ENCODE results near the gene CAPZB. TPM values are rescaled to one million over a fixed set of nuclear protein-coding genes. Genes with fewer than 3 reads are reported as not detected.

CAPZB gene
- total and polyA plus RNA-seq, 2 donors (not counting 3 experiments of a cell fraction or from before 2014, with no cell fraction given), result 196 to 347 TPM

DNA sequence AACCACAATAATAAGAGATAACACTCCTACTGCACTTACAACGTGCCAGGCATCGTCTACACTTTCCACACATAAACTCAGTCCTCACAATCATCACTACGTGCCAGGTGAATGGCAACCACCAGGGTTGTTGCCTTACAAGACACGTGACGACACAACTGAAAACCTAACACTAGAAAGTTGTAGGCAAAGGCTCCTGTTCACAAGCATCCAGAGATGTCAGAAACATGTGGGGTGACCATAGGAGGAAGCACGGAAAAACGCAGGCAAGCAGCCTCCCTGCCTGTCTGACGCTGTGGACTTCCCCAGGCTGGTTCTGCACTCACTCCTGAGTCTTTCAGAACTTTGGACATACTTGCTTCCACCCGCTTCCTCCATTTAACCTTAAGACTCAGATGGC, 7.0 kb downstream of the CAPZB start:
- H3K4me1 ChIP-seq (ENCODE audit: control insufficient read depth, extremely low read depth, insufficient read depth, low read length), result peaks cover 58% of the 10 kb centered on the region
- peaks cover 95% of the 10 kb centered on the region for H3K79me2 ChIP-seq (ENCODE audit: control insufficient read depth, insufficient read depth, low read length)
- no peak for TF ChIP-seq POLR2A (IDR thresholded peaks at IDR 0.05; ENCODE audit: low read depth, low read length)
- TF ChIP-seq FOS (IDR thresholded peaks at IDR 0.05; ENCODE audit: borderline replicate concordance, insufficient read depth, low read length), result no peak
- no peak for TF ChIP-seq GATA2 (IDR thresholded peaks at IDR 0.05; ENCODE audit: insufficient read depth, insufficient read length, low read depth, low read length)
- no peak for TF ChIP-seq EZH2 (IDR thresholded peaks at IDR 0.05; ENCODE audit: borderline replicate concordance, low read depth, low read length, severe bottlenecking)
- TF ChIP-seq, protein P1, sequence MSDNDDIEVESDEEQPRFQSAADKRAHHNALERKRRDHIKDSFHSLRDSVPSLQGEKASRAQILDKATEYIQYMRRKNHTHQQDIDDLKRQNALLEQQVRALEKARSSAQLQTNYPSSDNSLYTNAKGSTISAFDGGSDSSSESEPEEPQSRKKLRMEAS (IDR thresholded peaks at IDR 0.05; ENCODE audit: insufficient read depth, insufficient read length), result no peak
- TF ChIP-seq, protein P2, sequence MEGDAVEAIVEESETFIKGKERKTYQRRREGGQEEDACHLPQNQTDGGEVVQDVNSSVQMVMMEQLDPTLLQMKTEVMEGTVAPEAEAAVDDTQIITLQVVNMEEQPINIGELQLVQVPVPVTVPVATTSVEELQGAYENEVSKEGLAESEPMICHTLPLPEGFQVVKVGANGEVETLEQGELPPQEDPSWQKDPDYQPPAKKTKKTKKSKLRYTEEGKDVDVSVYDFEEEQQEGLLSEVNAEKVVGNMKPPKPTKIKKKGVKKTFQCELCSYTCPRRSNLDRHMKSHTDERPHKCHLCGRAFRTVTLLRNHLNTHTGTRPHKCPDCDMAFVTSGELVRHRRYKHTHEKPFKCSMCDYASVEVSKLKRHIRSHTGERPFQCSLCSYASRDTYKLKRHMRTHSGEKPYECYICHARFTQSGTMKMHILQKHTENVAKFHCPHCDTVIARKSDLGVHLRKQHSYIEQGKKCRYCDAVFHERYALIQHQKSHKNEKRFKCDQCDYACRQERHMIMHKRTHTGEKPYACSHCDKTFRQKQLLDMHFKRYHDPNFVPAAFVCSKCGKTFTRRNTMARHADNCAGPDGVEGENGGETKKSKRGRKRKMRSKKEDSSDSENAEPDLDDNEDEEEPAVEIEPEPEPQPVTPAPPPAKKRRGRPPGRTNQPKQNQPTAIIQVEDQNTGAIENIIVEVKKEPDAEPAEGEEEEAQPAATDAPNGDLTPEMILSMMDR (IDR thresholded peaks at IDR 0.05; ENCODE audit: extremely low read depth in 1 of 2, insufficient read depth in 1 of 2, low read depth in 1 of 2, low read length in 2 of 2), result no peak
- no peak for TF ChIP-seq MYC (IDR thresholded peaks at IDR 0.05; ENCODE audit: low read depth, low read length)
- no peak for TF ChIP-seq POLR2AphosphoS5 (IDR thresholded peaks at IDR 0.05; ENCODE audit: insufficient read depth, low read depth, low read length)
- no peak for TF ChIP-seq JUN (IDR thresholded peaks at IDR 0.05; ENCODE audit: borderline replicate concordance, insufficient read depth, insufficient read length, low read depth)
- no peaks in the 10 kb centered on the region for H3K36me3 ChIP-seq (ENCODE audit: control insufficient read depth in 2 of 2, extremely low read depth in 1 of 2, insufficient read depth in 2 of 2, low read length in 2 of 2)
- peaks cover 11% of the 10 kb centered on the region for H4K20me1 ChIP-seq (replicated peaks; ENCODE audit: control insufficient read depth, extremely low read depth, insufficient read depth, low read length)
- intact Hi-C loops (cut with micrococcal nuclease), result no loop called here
- ChIA-PET CTCF (interaction anchor here (0.9 to 2.5 kb wide), 6 partner anchors 9 to 173 kb away, joined by 3 to 8 read pairs (median 5); no protein-coding TSS in a partner anchor), POLR2A (no interaction called here)
- H3K9me3 ChIP-seq (replicated peaks; ENCODE audit: control insufficient read depth, insufficient read depth, low read length), result no peaks in the 10 kb centered on the region
- no peaks in the 10 kb centered on the region for H3K9me1 ChIP-seq (replicated peaks; ENCODE audit: control insufficient read depth, extremely low read depth, insufficient read depth, low read length)
- BruUV-seq (replicated peaks), result no TSS peak
- H3K27ac ChIP-seq (ENCODE audit: insufficient read depth, low read depth, low read length), result peak overlapping the region; percentile 58
- no peak overlapping the region for H3K4me3 ChIP-seq (replicated peaks in 1 of 3; ENCODE audit: insufficient read depth in 1 of 3, low read depth in 1 of 3, low read length in 3 of 3)
- H3K4me2 ChIP-seq (ENCODE audit: insufficient read depth, low read length), result no peak overlapping the region
- H3K9ac ChIP-seq (replicated peaks; ENCODE audit: extremely low read depth, insufficient read depth, low read length), result no peak overlapping the region
- FAIRE-seq (no peak), DNase-seq (ENCODE audit: low read depth, low spot score) (no peak)
- no peak overlapping the region for H2AFZ ChIP-seq (ENCODE audit: low read depth, low read length)
- H3K27me3 ChIP-seq (ENCODE audit: control insufficient read depth in 2 of 2, insufficient read depth in 2 of 2, low read length in 2 of 2), result no peaks in the 10 kb centered on the region
- dilution Hi-C loops (cut with MboI; ENCODE audit: extremely low pct_ligation_motif_present, low sequenced_read_pairs), result no loop called here
